WTC11 (cell line): Measurements from ENCODE around the gene PLEKHM3. TPM values are rescaled to one million over a fixed set of nuclear protein-coding genes. Genes with fewer than 3 reads are reported as not detected.
A peak's percentile ranks its signal among the peaks of the same experiment; 100 is the strongest.
"Not testable (repeated sequence)": the region's sequence is repeated elsewhere in the genome, so short reads cannot be mapped to it uniquely, and the experiment has no call there.

ENCODE experiments used
- ATAC-seq: fragments of 200-7000 bp; cut with Tn5 transposase; 2 replicates; pipeline ENCODE4 v1.10.0; 2021; ENCODE audit warnings: mild to moderate bottlenecking, moderate library complexity
- CTCF ChIA-PET: fragments of 300-600 bp; sonication (Branson Sonifier 250); formaldehyde crosslinking; loops from one replicate; lab custom pipeline; 2021; ENCODE audit warnings: antibody characterized with exemption; lab: Charles Lee
- POLR2A ChIA-PET: fragments of 350-600 bp; sonication (Branson Sonifier 250); formaldehyde crosslinking; loops from one replicate; lab custom pipeline; 2021; ENCODE audit warnings: antibody characterized with exemption; lab: Charles Lee
- DNase-seq: peaks from one replicate; pipeline ENCODE4 v3.0.0; 2021; ENCODE audit warnings: low spot score
- H3K27ac Mint-ChIP-seq: 2 replicates; pipeline ENCODE4 v1.8.0; 2021; ENCODE audit warnings: mixed read lengths
- H3K27me3 Mint-ChIP-seq: 2 replicates; pipeline ENCODE4 v1.8.0; 2021; ENCODE audit warnings: low read depth, mild to moderate bottlenecking, moderate library complexity, mixed read lengths
- H3K36me3 Mint-ChIP-seq: 2 replicates; pipeline ENCODE4 v1.8.0; 2021; ENCODE audit warnings: mixed read lengths
- H3K4me1 Mint-ChIP-seq: 2 replicates; pipeline ENCODE4 v1.8.0; 2022; ENCODE audit warnings: mixed read lengths
- H3K4me3 Mint-ChIP-seq: 2 replicates; pipeline ENCODE4 v1.8.0; 2021; ENCODE audit warnings: mild to moderate bottlenecking, moderate library complexity, mixed read lengths
- H3K9me3 Mint-ChIP-seq: 2 replicates; pipeline ENCODE4 v1.8.0; 2021; ENCODE audit warnings: mixed read lengths
- ATF3 ChIP-seq: sonication (generic); formaldehyde crosslinking; conservative IDR thresholded peaks from 2 replicates; pipeline ENCODE4 v1.8.1; 2022; ENCODE audit warnings: mild to moderate bottlenecking, missing genetic modification reagents
- FOXP4 ChIP-seq: sonication (generic); formaldehyde crosslinking; IDR thresholded peaks from 2 replicates; pipeline ENCODE4 v1.8.0; 2022; ENCODE audit warnings: mild to moderate bottlenecking, missing genetic modification reagents
- GTF2I ChIP-seq: fragments of 250-450 bp; sonication (Bioruptor Pico); conservative IDR thresholded peaks from 2 replicates; pipeline ENCODE4 v1.4.0; 2021; ENCODE audit warnings: mild to moderate bottlenecking
- IRF1 ChIP-seq: sonication (generic); formaldehyde crosslinking; IDR thresholded peaks from 2 replicates; pipeline ENCODE4 v1.8.0; 2023; ENCODE audit warnings: missing genetic modification reagents
- NFE2L1 ChIP-seq: sonication (generic); formaldehyde crosslinking; IDR thresholded peaks from 2 replicates; pipeline ENCODE4 v1.8.1; 2023; ENCODE audit warnings: missing genetic modification reagents
- NR3C1 ChIP-seq: sonication (generic); formaldehyde crosslinking; conservative IDR thresholded peaks from 2 replicates; pipeline ENCODE4 v1.8.1; 2023; ENCODE audit warnings: low read depth, mild to moderate bottlenecking, missing genetic modification reagents
- OVOL2 ChIP-seq: fragments of 250-450 bp; sonication (Bioruptor Pico); IDR thresholded peaks from 2 replicates; pipeline ENCODE4 v1.9.0; 2021; ENCODE audit warnings: mild to moderate bottlenecking, borderline replicate concordance
- SMAD3 ChIP-seq: sonication (generic); formaldehyde crosslinking; IDR thresholded peaks from 2 replicates; pipeline ENCODE4 v1.8.0; 2022; ENCODE audit warnings: missing genetic modification reagents, mild to moderate bottlenecking, borderline replicate concordance
- SMAD4 ChIP-seq: sonication (generic); formaldehyde crosslinking; IDR thresholded peaks from 2 replicates; pipeline ENCODE4 v1.8.0; 2022; ENCODE audit warnings: mild to moderate bottlenecking, missing genetic modification reagents
- ZNF121 ChIP-seq: sonication (generic); formaldehyde crosslinking; IDR thresholded peaks from 2 replicates; pipeline ENCODE4 v1.8.0; 2023; ENCODE audit warnings: missing genetic modification reagents
- ZNF219 ChIP-seq: sonication (generic); formaldehyde crosslinking; IDR thresholded peaks from 2 replicates; pipeline ENCODE4 v1.8.0; 2023; ENCODE audit warnings: missing genetic modification reagents, mild to moderate bottlenecking, borderline replicate concordance
- ZNF512 ChIP-seq: sonication (generic); formaldehyde crosslinking; IDR thresholded peaks from 2 replicates; pipeline ENCODE4 v1.8.1; 2022; ENCODE audit warnings: missing genetic modification reagents, borderline replicate concordance
- total RNA-seq: library from RNA; stranded (reverse); gene quantifications from 3 replicates; pipeline ENCODE4 v1.2.3, GENCODE V29; 2021

The PLEKHM3 gene
- total RNA-seq, 1 experiment from 2014 or later, result 5.8 TPM

GRCh38 chr2:207950761-207951114, 74.6 kb downstream of the PLEKHM3 start:
- ChIA-PET CTCF (interaction anchor here (0.5 to 1.3 kb wide), 4 partner anchors 22 to 132 kb away, joined by 3 to 5 read pairs (median 4); no protein-coding TSS in a partner anchor), POLR2A (interaction anchor here (1.2 kb wide), 1 partner anchor 11 kb away, joined by 3 read pairs; no protein-coding TSS in a partner anchor)
- Mint-ChIP-seq H3K27me3 (no peaks in the 10 kb centered on the region; the same call in 1 of the 2 replicates), H3K36me3 (no peaks in the 10 kb centered on the region), H3K27ac (no peak overlapping the region; the same call in 1 of the 2 replicates), H3K4me1 (peaks cover 53% of the 10 kb centered on the region), H3K4me3 (peak overlapping the region; percentile 12; the same call in 1 of the 2 replicates), H3K9me3 (no peaks in the 10 kb centered on the region)
- no peak for TF ChIP-seq SMAD4 (CRISPR knock-in tag)
- DNase-seq (no peak), ATAC-seq (peak; percentile 25; the same call in 1 of the 2 replicates)

- POLR2A ChIA-PET, result interaction anchor here (1.2 kb wide), 1 partner anchor 10 kb away, joined by 3 read pairs; no protein-coding TSS in a partner anchor
Observed at GRCh38 chr2:207950063-207950760, 75.1 kb downstream of the PLEKHM3 start.

GRCh38 chr2:207949245-207949644, 76.1 kb downstream of the PLEKHM3 start:
- not testable (repeated sequence) for H3K27ac Mint-ChIP-seq, DNase-seq, H3K36me3 Mint-ChIP-seq, H3K27me3 Mint-ChIP-seq, H3K9me3 Mint-ChIP-seq, ATAC-seq, H3K4me3 Mint-ChIP-seq
- ChIA-PET CTCF (interaction anchor here (0.6 kb wide), 1 partner anchor 227 kb away, joined by 4 read pairs; no protein-coding TSS in a partner anchor), POLR2A (interaction anchor here (1.2 kb wide), 1 partner anchor 9 kb away, joined by 3 read pairs; no protein-coding TSS in a partner anchor)
- peaks cover 64% of the 10 kb centered on the region for H3K4me1 Mint-ChIP-seq

More at GRCh38 chr2:207950063-207950760, 75.1 kb downstream of the PLEKHM3 start:
- H3K27me3 Mint-ChIP-seq, result no peaks in the 10 kb centered on the region; the same call in 1 of the 2 replicates
- peaks cover 58% of the 10 kb centered on the region for H3K4me1 Mint-ChIP-seq
- CTCF ChIA-PET, result interaction anchor here (0.5 to 1.3 kb wide), 4 partner anchors 23 to 132 kb away, joined by 3 to 5 read pairs (median 4); no protein-coding TSS in a partner anchor
- H3K36me3 Mint-ChIP-seq, result no peaks in the 10 kb centered on the region
- no peak for DNase-seq
- no peak for TF ChIP-seq SMAD3 (CRISPR knock-in tag)
- peak; percentile 60 for ATAC-seq
- peak overlapping the region; percentile 12 for H3K4me3 Mint-ChIP-seq
- no peaks in the 10 kb centered on the region for H3K9me3 Mint-ChIP-seq
- H3K27ac Mint-ChIP-seq, result 0 out of 2 replicates have a peak overlapping the region, but pooled peaks have one; percentile 51

- Mint-ChIP-seq H3K9me3 (no peaks in the 10 kb centered on the region), H3K4me3 (no peak overlapping the region), H3K4me1 (peaks cover 34% of the 10 kb centered on the region), H3K27ac (no peak overlapping the region), H3K36me3 (no peaks in the 10 kb centered on the region), H3K27me3 (no peaks in the 10 kb centered on the region)
- peak; percentile 94 for ATAC-seq
- CTCF ChIA-PET, result interaction anchor here (1.0 to 1.1 kb wide), 3 partner anchors 28 to 48 kb away, joined by 3 to 5 read pairs (median 3); no protein-coding TSS in a partner anchor
- TF ChIP-seq OVOL2 (CRISPR knock-in tag), result no peak
- no peak for TF ChIP-seq IRF1 (CRISPR knock-in tag)
- no peak for TF ChIP-seq ATF3 (CRISPR knock-in tag)
- no peak for TF ChIP-seq ZNF121
- TF ChIP-seq NFE2L1, result no peak
- no peak for TF ChIP-seq NR3C1
- no peak for TF ChIP-seq ZNF219 (CRISPR knock-in tag)
- no peak for TF ChIP-seq FOXP4 (CRISPR knock-in tag)
- no peak for TF ChIP-seq GTF2I
- no peak for TF ChIP-seq ZNF512 (CRISPR knock-in tag)
- POLR2A ChIA-PET, result no interaction called here
- DNase-seq, result no peak
Observed at GRCh38 chr2:207944979-207945600, 80.2 kb downstream of the PLEKHM3 start.
